Aorta (tissue), 5 donors: ENCODE results near the gene INTS2. TPM values are rescaled to one million over a fixed set of nuclear protein-coding genes. Genes with fewer than 3 reads are reported as not detected.
A peak's percentile ranks its signal among the peaks of the same experiment; 100 is the strongest.
"Not testable (repeated sequence)": the region's sequence is repeated elsewhere in the genome, so short reads cannot be mapped to it uniquely, and the experiment has no call there.

ENCODE experiments used
- ATAC-seq: fragments of 200-7000 bp; cut with Tn5 transposase; one replicate; pipeline ENCODE4 v1.9.1; 2022; ENCODE audit warnings: moderate library complexity; ENCODE audit not compliant: low FRiP score
- DNase-seq, 2 donors: peaks; one replicate each; pipeline ENCODE4 v3.0.0-alpha.2; 2020
- H3K27ac ChIP-seq, 2 donors: one replicate each; pipeline ENCODE4 v1.5.1; 2013; ENCODE audit warnings: low read length in 2 of 2, mild to moderate bottlenecking in 2 of 2, moderate library complexity in 2 of 2, control low read depth in 1 of 2, inconsistent platforms in 1 of 2, low read depth in 1 of 2
- H3K27me3 ChIP-seq, 2 donors: one replicate each; pipeline ENCODE4 v1.6.1; 2013; ENCODE audit warnings: control low read depth in 1 of 2, low read length in 1 of 2, mild to moderate bottlenecking in 1 of 2, moderate library complexity in 1 of 2; ENCODE audit not compliant: insufficient read depth in 2 of 2, control insufficient read depth in 1 of 2
- H3K36me3 ChIP-seq, 2 donors: one replicate each; pipeline ENCODE4 v1.6.1; 2013; ENCODE audit warnings: control low read depth in 1 of 2, low read length in 1 of 2, mild to moderate bottlenecking in 1 of 2; ENCODE audit not compliant: insufficient read depth in 2 of 2, control insufficient read depth in 1 of 2
- H3K4me1 ChIP-seq, 2 donors: one replicate each; pipeline ENCODE4 v1.6.1; 2013; ENCODE audit warnings: low read length in 2 of 2, control low read depth in 1 of 2, mild to moderate bottlenecking in 1 of 2, moderate library complexity in 1 of 2; ENCODE audit not compliant: insufficient read depth in 2 of 2, control insufficient read depth in 1 of 2
- H3K4me3 ChIP-seq, 2 donors: one replicate each; pipeline ENCODE4 v1.5.1; 2013; ENCODE audit warnings: low read length in 2 of 2, control low read depth in 1 of 2, mild to moderate bottlenecking in 1 of 2
- H3K9me3 ChIP-seq: one replicate; pipeline ENCODE4 v1.6.1; 2013; ENCODE audit warnings: mild to moderate bottlenecking, low read length; ENCODE audit not compliant: control insufficient read depth
- WGBS, 2 donors: extraction: QIAGEN DNeasy Blood & Tissue Kit; methylation state at CpG; one replicate each; pipeline ENCODE4 v1.1.7; 2013; 5-methylcytosine and 5-hydroxymethylcytosine counted together
- intact Hi-C, 2 donors: fragments of 100-400 bp; cut with DNase I; formaldehyde crosslinking; loops; one replicate each; pipeline versions ENCODE4 v1.14.2 to v1.15.0; 2022
- polyA plus RNA-seq, 2 donors: library from polyadenylated mRNA; stranded (reverse); fragments of 200-250 nt; gene quantifications; one replicate each; pipeline ENCODE4 v1.2.3, GENCODE V29; 2013
- total RNA-seq, 2 donors: library from RNA; stranded (reverse); fragmentation: NEBNext Ultra II Directional; extraction: Animal tissue kit (Norgen Biotek cat#: 25700); gene quantifications; one replicate each; pipeline ENCODE4 v1.2.1, GENCODE V29; 2021
- donor health status: healthy with polysubstance abuse.
- donor health status: Bipolar disorder and iron deficiency.
- donor health status: DM: no; HTN: no; CAD: no.
- donor health status: DM: no; HTN: no; CAD: no.
- donor health status: DM: yes; HTN: yes; CAD: no.

The INTS2 gene
- total and polyA plus RNA-seq, 4 donors: 1.8 to 14.5 (median 6.9) TPM

DNA sequence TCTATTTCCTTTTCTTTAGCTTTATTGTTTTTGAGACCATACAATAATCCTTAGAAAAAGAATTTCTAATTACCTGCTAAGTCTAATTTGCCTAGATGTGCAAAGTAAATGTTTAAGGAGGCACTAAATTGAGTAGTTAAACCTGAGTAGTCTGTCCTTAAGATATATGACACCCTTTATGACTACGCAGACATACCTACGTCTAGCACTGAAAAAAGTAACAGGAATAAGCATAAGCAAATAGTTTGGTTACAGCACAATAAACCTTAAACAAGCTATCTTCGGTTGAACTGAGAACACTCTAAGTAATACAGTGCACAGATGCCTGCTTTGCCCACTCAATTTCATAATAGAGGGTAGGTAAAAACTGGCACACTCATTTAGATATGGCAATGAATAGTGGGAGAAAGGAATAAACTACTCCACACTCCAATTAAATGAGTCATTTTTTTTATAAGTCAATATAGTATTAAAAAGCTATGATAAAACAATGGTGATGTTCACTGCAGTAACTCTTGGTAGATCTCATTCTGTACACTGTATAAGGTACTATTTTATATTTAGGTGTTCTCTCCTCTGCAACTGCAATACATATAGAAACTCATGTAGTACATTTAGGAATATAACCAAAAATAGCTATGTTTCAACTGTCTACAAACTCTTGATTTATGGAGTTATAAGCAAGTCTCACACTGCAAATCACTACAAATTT is 19.7 kb upstream of the INTS2 start:
- H3K9me3 ChIP-seq: no peaks in the 10 kb centered on the region
- DNase-seq: no peak
- WGBS, 2 donors: 80 to 86% methylated on average over 3 of the region's 3 CpGs
- peaks cover 0 to 9% of the 10 kb centered on the region in 2 donors for H3K36me3 ChIP-seq
- intact Hi-C loops: no loop called here
- no peaks in the 10 kb centered on the region for H3K4me1 ChIP-seq
- ATAC-seq: no peak
- no peak overlapping the region for H3K27ac ChIP-seq
- H3K27me3 ChIP-seq: no peaks in the 10 kb centered on the region
- H3K4me3 ChIP-seq: no peak overlapping the region

- H3K9me3 ChIP-seq: no peaks in the 10 kb centered on the region
- WGBS, 2 donors: 72 to 73% methylated on average over 2 of the region's 2 CpGs
- no peak for ATAC-seq
- no peak overlapping the region for H3K27ac ChIP-seq
- H3K36me3 ChIP-seq: peaks cover 0 to 9% of the 10 kb centered on the region in 2 donors
- no peak overlapping the region for H3K4me3 ChIP-seq
- H3K4me1 ChIP-seq: no peaks in the 10 kb centered on the region
- intact Hi-C loops: no loop called here
- no peaks in the 10 kb centered on the region for H3K27me3 ChIP-seq
- no peak for DNase-seq
Observed at GRCh38 chr17:61946359-61946758, 18.6 kb upstream of the INTS2 start.

DNA sequence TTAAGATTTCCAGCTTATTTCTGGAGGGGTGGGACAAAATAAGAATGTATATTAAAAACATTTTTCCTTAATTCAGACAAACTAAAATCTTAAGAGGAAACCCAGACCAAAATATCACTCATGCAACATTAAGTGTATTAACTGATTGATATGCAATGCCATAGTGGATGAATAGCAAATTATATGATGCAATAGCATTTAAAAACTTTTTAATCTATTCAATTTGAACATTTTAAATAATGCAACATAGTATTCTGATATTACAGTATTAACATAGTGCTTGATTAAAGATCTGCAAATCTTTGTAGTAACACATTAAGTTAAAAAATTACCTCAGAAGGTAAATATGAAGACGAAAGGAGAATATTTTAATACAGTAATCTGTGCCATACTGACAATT is 15.3 kb upstream of the INTS2 start:
- no peak overlapping the region for H3K27ac ChIP-seq
- no peaks in the 10 kb centered on the region for H3K36me3 ChIP-seq
- H3K4me1 ChIP-seq: no peaks in the 10 kb centered on the region
- no peak for DNase-seq
- H3K27me3 ChIP-seq: no peaks in the 10 kb centered on the region
- 72 to 74% methylated on average over 1 of the region's 1 CpG for WGBS, 2 donors
- no peaks in the 10 kb centered on the region for H3K9me3 ChIP-seq
- H3K4me3 ChIP-seq: no peak overlapping the region
- intact Hi-C loops: no loop called here
- no peak for ATAC-seq

DNA sequence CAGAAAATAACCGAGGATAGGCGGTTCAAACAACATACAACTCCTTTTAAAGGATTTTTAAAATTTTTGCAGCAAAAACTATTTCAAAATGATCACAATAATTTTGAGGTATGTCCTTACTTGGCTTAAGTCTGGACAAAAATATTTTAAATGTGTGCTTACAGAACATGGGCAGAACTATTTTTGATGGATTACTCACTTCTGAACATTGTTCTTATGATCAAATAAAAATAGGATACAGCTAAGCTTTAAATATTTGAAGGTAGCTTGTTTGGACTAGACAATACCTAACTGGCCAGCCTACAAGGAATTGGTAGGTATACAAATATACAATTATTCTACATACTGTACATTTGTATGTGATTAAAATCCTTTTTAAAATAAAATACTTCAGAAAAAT is 14.3 kb upstream of the INTS2 start:
- intact Hi-C loops: no loop called here
- Histone ChIP-seq H3K9me3 (no peaks in the 10 kb centered on the region), H3K27ac (no peak overlapping the region), H3K4me1 (no peaks in the 10 kb centered on the region), H3K27me3 (no peaks in the 10 kb centered on the region), H3K4me3 (no peak overlapping the region), H3K36me3 (no peaks in the 10 kb centered on the region)
- ATAC-seq (no peak), DNase-seq (no peak)
- WGBS, 2 donors: 63 to 80% methylated on average over 2 of the region's 2 CpGs

- Histone ChIP-seq H3K36me3 (no peaks in the 10 kb centered on the region), H3K4me3 (no peak overlapping the region), H3K27me3 (no peaks in the 10 kb centered on the region), H3K27ac (peak overlapping the region in 1 of 2 donors; percentile 37), H3K9me3 (no peaks in the 10 kb centered on the region), H3K4me1 (no peaks in the 10 kb centered on the region)
- DNase-seq (no peak), ATAC-seq (no peak)
- 40 to 45% methylated on average over 4 of the region's 4 CpGs for WGBS, 2 donors
- intact Hi-C loops: loop anchor here (10.0 kb wide), 1 partner anchor 137 kb away; the partner anchor contains the start of gene MED13 (in 2 of the 2)
Observed at GRCh38 chr17:61928101-61928436, 287 bp upstream of the INTS2 start.

- H3K9me3 ChIP-seq: no peaks in the 10 kb centered on the region
- intact Hi-C loops: loop anchor here (10.0 kb wide), 1 partner anchor 138 kb away; the partner anchor contains the start of gene MED13 (in 2 of the 2)
- H3K27ac ChIP-seq: peak overlapping the region; percentile 85 to 95
- no peaks in the 10 kb centered on the region for H3K4me1 ChIP-seq
- no peak for DNase-seq
- 1% methylated on average over 4 of the region's 4 CpGs for WGBS, 2 donors
- peak overlapping the region; percentile 60 to 67 for H3K4me3 ChIP-seq
- H3K27me3 ChIP-seq: no peaks in the 10 kb centered on the region
- peak; percentile 49 for ATAC-seq
- no peaks in the 10 kb centered on the region for H3K36me3 ChIP-seq
Observed at GRCh38 chr17:61926826-61927207, 965 bp downstream of the INTS2 start.

DNA sequence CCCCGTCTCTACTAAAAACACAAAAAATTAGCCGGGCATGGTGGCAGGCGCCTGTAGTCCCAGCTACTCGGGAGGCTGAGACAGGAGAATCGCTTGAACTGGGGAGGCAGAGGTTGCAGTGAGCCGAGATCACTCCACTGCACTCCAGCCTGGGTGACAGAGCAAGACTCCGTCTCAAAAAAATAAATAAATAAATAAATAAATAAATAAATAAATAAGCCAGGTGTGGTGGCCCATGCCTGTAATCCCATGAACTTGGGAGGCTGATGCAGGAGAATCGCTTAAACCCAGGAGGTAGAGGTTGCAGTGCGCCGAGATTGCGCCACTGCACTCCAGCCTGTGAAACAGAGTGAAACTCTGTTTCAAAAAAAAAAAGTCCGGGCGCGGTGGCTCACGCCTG is 12.6 kb downstream of the INTS2 start:
- H3K27ac ChIP-seq, intact Hi-C loops, DNase-seq, H3K27me3 ChIP-seq, H3K4me1 ChIP-seq, ATAC-seq, H3K36me3 ChIP-seq, H3K9me3 ChIP-seq, H3K4me3 ChIP-seq: not testable (repeated sequence)
- WGBS, 2 donors: 98 to 99% methylated on average over 15 of the region's 15 CpGs

DNA sequence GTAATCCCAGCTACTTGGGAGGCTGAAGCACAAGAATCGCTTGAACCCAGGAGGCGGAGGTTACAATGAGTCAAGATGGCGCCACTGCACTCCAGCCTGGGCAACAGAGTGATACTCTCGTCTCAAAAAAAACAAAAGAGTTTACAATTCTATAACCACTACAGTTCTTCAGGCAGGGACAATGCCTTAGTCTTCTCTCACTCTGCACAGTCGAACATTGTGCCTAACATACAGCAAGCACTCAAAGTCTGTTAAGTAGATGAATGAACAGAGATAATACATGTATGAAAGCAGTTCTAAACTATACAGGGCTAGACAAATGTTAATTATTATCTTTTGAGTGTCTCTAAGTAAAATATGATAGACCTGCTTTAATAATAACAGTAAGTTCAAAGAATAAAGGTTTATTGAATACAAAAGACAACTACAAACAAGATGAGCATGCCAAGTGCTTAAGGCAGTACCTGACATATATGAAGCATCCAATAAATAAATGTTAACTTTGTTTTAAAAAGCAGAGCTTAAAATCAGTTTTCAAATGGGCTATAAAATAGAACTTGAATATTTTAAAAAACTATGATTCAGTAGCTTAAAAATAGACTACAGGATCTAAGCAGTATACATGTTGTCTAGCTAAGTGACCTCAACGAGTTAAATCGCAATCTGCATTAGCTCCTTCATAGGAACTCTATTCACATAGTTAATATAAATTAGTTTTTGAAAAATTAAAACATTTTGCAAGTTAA is 19.3 kb downstream of the INTS2 start:
- WGBS, 2 donors: 90 to 91% methylated on average over 7 of the region's 7 CpGs
- Histone ChIP-seq H3K4me3 (no peak overlapping the region), H3K36me3 (no peaks in the 10 kb centered on the region), H3K27me3 (no peaks in the 10 kb centered on the region), H3K9me3 (no peaks in the 10 kb centered on the region), H3K27ac (no peak overlapping the region), H3K4me1 (no peaks in the 10 kb centered on the region)
- DNase-seq (no peak), ATAC-seq (no peak)
- intact Hi-C loops: no loop called here

- H3K9me3 ChIP-seq: no peaks in the 10 kb centered on the region
- no peak overlapping the region for H3K4me3 ChIP-seq
- intact Hi-C loops: no loop called here
- H3K27ac ChIP-seq: no peak overlapping the region
- H3K36me3 ChIP-seq: no peaks in the 10 kb centered on the region
- no peaks in the 10 kb centered on the region for H3K4me1 ChIP-seq
- H3K27me3 ChIP-seq: no peaks in the 10 kb centered on the region
- DNase-seq: no peak
- ATAC-seq: no peak
- WGBS, 2 donors: 94% methylated on average over 5 of the region's 5 CpGs
Observed at GRCh38 chr17:61907361-61907760, 20.4 kb downstream of the INTS2 start.
